ENCODE data around the gene SMYD4. TPM values are rescaled to one million over a fixed set of nuclear protein-coding genes. Genes with fewer than 3 reads are reported as not detected.
"Not testable (repeated sequence)": the region's sequence is repeated elsewhere in the genome, so short reads cannot be mapped to it uniquely, and the experiment has no call there.

SMYD4 gene
- total and polyA plus RNA-seq, 8 donors, result 4.0 to 8.9 (median 5.7) TPM

GRCh38 chr17:1767358-1767757 lies 62.3 kb downstream of the SMYD4 start:
- TF ChIP-seq CTCF (IDR thresholded peaks at IDR 0.05), result no peak
- Histone ChIP-seq H3K36me3 (no peaks in the 10 kb centered on the region), H3K4me1 (no peaks in the 10 kb centered on the region), H3K27ac (no peak overlapping the region), H3K9me3 (no peaks in the 10 kb centered on the region), H3K27me3 (no peaks in the 10 kb centered on the region), H3K4me3 (no peak overlapping the region)
- 86 to 91% methylated on average over 12 of the region's 12 CpGs for WGBS, 2 donors
- intact Hi-C loops (cut with DNase I), result no loop called here
- DNase-seq, result no peak
- no peak for FAIRE-seq
- ATAC-seq, result no peak

DNA sequence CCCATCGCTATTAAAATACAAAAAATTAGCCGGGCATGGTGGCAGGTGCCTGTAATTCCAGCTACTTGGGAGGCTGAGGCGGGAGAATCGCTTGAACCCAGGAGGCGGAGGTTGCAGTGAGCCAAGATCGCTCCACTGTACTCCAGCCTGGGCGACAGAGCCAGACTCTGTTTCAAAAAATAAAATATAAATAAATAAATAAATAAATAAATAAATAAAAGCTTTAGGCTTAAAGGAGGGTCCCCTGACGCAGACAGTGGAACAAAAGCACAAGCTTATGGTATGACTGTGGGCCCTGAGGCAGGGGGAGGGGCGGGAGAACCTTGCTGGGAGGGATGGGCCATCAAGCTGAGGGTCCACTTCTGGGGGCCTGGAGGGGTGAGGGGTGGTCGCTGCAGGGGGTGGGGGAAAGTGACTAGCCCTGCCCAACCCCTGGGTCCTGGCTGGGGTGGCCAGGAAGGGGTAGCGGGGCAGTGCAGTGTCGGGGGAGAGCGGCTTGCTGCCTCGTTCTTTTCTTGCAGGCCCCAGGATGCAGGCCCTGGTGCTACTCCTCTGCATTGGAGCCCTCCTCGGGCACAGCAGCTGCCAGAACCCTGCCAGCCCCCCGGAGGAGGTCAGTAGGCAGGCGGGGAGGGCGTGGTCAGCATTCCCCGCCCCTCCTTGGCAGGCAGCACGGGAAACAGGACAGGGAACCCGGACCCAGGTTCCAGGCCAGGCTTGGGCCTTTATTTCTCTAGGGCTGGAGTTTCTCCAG lies 63.1 kb downstream of the SMYD4 start:
- Histone ChIP-seq H3K9me3 (no peaks in the 10 kb centered on the region), H3K4me3 (no peak overlapping the region), H3K27me3 (no peaks in the 10 kb centered on the region), H3K36me3 (no peaks in the 10 kb centered on the region), H3K27ac (no peak overlapping the region), H3K4me1 (no peaks in the 10 kb centered on the region)
- intact Hi-C loops (cut with DNase I), result no loop called here
- FAIRE-seq (no peak), DNase-seq (no peak), ATAC-seq (no peak)
- WGBS, 2 donors, result 73 to 79% methylated on average over 21 of the region's 21 CpGs
- no peak for TF ChIP-seq CTCF (IDR thresholded peaks at IDR 0.05)

DNA sequence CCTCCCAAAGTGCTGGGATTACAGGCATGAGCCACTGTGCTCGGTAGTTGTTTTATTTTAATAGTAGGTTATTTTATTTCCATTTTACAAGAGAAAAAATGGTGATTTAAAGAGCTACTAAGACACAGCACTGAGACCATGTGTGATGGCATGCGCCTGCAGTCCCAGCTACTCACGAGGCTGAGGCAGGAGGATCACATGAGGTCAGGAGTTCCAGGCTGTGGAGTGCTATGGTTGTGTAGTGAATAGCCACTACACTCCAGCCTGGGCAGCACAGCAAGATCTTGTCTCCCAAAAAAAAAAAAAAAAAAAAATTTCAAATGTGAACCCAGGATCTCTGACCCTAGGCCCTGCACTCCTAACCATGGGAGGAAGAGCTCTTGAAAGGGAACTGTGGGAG lies 64.1 kb downstream of the SMYD4 start:
- H3K27ac ChIP-seq, result no peak overlapping the region
- no peak for DNase-seq

GRCh38 chr17:1764705-1765104 lies 65.0 kb downstream of the SMYD4 start:
- H3K9me3 ChIP-seq; H3K4me3 ChIP-seq; H3K4me1 ChIP-seq; FAIRE-seq; intact Hi-C loops (cut with DNase I); H3K36me3 ChIP-seq; DNase-seq; H3K27me3 ChIP-seq; ATAC-seq: not testable (repeated sequence)
- peak overlapping the region in 1 of 4 donors; percentile 53 for H3K27ac ChIP-seq
- WGBS, 2 donors, result 94 to 95% methylated on average over 7 of the region's 7 CpGs

More for the DNA sequence above, 64.1 kb downstream of the SMYD4 start:
- Histone ChIP-seq H3K27me3 (no peaks in the 10 kb centered on the region), H3K4me1 (no peaks in the 10 kb centered on the region), H3K4me3 (no peak overlapping the region), H3K9me3 (no peaks in the 10 kb centered on the region), H3K36me3 (no peaks in the 10 kb centered on the region)
- intact Hi-C loops (cut with DNase I), result no loop called here
- no peak for TF ChIP-seq CTCF (IDR thresholded peaks at IDR 0.05)
- WGBS, 2 donors, result 89% methylated on average over 3 of the region's 3 CpGs
- ATAC-seq, result no peak
- FAIRE-seq, result no peak

DNA sequence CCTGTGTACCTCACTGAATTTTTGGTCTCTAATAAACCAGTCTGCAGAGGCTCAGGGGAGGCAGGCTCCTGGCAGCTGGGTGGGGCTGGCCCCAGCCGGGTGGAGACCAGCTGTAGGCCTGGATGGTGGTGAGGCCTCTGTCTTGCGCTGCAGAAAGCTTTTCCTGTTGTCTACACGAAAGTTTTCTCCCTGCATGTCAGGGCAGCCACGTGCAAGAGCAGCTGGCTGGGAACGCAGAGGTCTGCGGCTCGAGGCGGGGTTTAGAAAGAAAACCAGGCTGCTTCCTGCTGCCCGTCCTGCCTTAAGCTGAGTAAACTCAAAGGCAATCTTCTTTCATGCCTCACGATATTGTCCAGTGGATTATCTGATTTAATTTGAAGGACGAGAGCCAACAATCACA lies 65.4 kb downstream of the SMYD4 start:
- Histone ChIP-seq H3K27me3 (no peaks in the 10 kb centered on the region), H3K36me3 (no peaks in the 10 kb centered on the region), H3K27ac (peak overlapping the region in 2 of 4 donors; percentile 37 to 53), H3K4me1 (no peaks in the 10 kb centered on the region), H3K4me3 (no peak overlapping the region), H3K9me3 (no peaks in the 10 kb centered on the region)
- ATAC-seq (peak in 3 of 4 donors; percentile 44 to 58 (median 47)), FAIRE-seq (no peak), DNase-seq (no peak)
- intact Hi-C loops (cut with DNase I), result no loop called here
- WGBS, 2 donors, result 45 to 61% methylated on average over 11 of the region's 11 CpGs
- TF ChIP-seq CTCF (IDR thresholded peaks at IDR 0.05), result no peak
